IPS-15b (cell line): ENCODE data around the gene PHACTR2.
A peak's percentile ranks its signal among the peaks of the same experiment; 100 is the strongest.
"Not testable (repeated sequence)": the region's sequence is repeated elsewhere in the genome, so short reads cannot be mapped to it uniquely, and the experiment has no call there.

ENCODE experiments used
- H3K27me3 ChIP-seq: one replicate; pipeline ENCODE4 v1.6.1; 2013; ENCODE audit warnings: low read length; ENCODE audit not compliant: control insufficient read depth, insufficient read depth
- H3K36me3 ChIP-seq: one replicate; pipeline ENCODE4 v1.6.1; 2013; ENCODE audit warnings: low read length; ENCODE audit not compliant: control insufficient read depth, insufficient read depth
- H3K4me1 ChIP-seq: one replicate; pipeline ENCODE4 v1.6.1; 2013; ENCODE audit warnings: mild to moderate bottlenecking, low read length; ENCODE audit not compliant: control insufficient read depth, insufficient read depth
- H3K4me3 ChIP-seq: one replicate; pipeline ENCODE4 v1.5.1; 2013; ENCODE audit warnings: low read depth, low read length
- H3K9ac ChIP-seq: one replicate; pipeline ENCODE4 v1.6.1; 2013; ENCODE audit warnings: low read depth, mild to moderate bottlenecking, low read length
- H3K9me3 ChIP-seq: one replicate; pipeline ENCODE4 v1.6.1; 2013; ENCODE audit warnings: mild to moderate bottlenecking, low read length; ENCODE audit not compliant: control insufficient read depth, insufficient read depth

The PHACTR2 gene

DNA sequence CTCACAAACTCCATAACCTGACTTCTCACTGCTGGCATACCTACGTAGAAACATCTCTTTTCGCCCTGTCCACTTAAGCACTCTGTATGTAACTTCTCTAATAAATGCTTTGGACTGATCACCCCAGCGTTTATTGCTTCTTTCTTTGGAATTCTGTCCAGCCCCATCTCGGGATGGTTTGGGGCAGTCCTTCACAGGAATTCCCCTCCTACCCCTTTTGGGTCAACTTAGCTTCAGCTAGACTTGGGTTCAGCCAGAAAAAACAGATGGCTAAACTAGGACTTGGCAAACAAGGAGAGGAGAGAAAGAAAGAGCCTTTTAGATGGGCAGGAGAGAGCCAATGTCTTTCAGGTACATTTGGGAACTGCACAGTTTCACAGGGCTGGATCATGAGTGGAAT, 161.4 kb downstream of the PHACTR2 start:
- H3K9me3 ChIP-seq, result no peaks in the 10 kb centered on the region
- H3K4me1 ChIP-seq, result peaks cover 3% of the 10 kb centered on the region
- H3K4me3 ChIP-seq, result no peak overlapping the region
- H3K36me3 ChIP-seq, result peaks cover 2% of the 10 kb centered on the region
- no peaks in the 10 kb centered on the region for H3K27me3 ChIP-seq
- H3K9ac ChIP-seq, result no peak overlapping the region

- Histone ChIP-seq H3K9ac (no peak overlapping the region), H3K4me1 (peaks cover 3% of the 10 kb centered on the region), H3K9me3 (no peaks in the 10 kb centered on the region), H3K36me3 (peaks cover 12% of the 10 kb centered on the region), H3K27me3 (no peaks in the 10 kb centered on the region), H3K4me3 (no peak overlapping the region)
These were observed 163.0 kb downstream of the PHACTR2 start for GRCh38 chr6:143840595-143841265.

GRCh38 chr6:143842461-143842901, 164.7 kb downstream of the PHACTR2 start:
- H3K36me3 ChIP-seq, result peaks cover 26% of the 10 kb centered on the region
- no peaks in the 10 kb centered on the region for H3K27me3 ChIP-seq
- no peaks in the 10 kb centered on the region for H3K9me3 ChIP-seq
- H3K4me3 ChIP-seq, result peak overlapping the region; percentile 81
- peaks cover 3% of the 10 kb centered on the region for H3K4me1 ChIP-seq
- H3K9ac ChIP-seq, result peak overlapping the region; percentile 79

GRCh38 chr6:143842902-143843676, 165.3 kb downstream of the PHACTR2 start, which contains the start of gene LTV1:
Gene LTV1 (plus strand): TSS chr6:143843338. CDS start chr6:143843478, 140 bp downstream.
- Histone ChIP-seq H3K27me3 (no peaks in the 10 kb centered on the region), H3K4me1 (peaks cover 3% of the 10 kb centered on the region), H3K4me3 (peak within 1 kb of the TSS; percentile 81), H3K9me3 (no peaks in the 10 kb centered on the region), H3K36me3 (peaks cover 26% of the 10 kb centered on the region), H3K9ac (peak within 1 kb of the TSS; percentile 80)

GRCh38 chr6:143843677-143843999, 165.9 kb downstream of the PHACTR2 start:
- H3K4me3 ChIP-seq, result peak overlapping the region; percentile 81
- H3K9ac ChIP-seq, result peak overlapping the region; percentile 80
- peaks cover 3% of the 10 kb centered on the region for H3K4me1 ChIP-seq
- no peaks in the 10 kb centered on the region for H3K27me3 ChIP-seq
- peaks cover 31% of the 10 kb centered on the region for H3K36me3 ChIP-seq
- H3K9me3 ChIP-seq, result no peaks in the 10 kb centered on the region

- H3K36me3 ChIP-seq, result peaks cover 32% of the 10 kb centered on the region
- H3K9me3 ChIP-seq, result no peaks in the 10 kb centered on the region
- H3K27me3 ChIP-seq, result no peaks in the 10 kb centered on the region
- peak overlapping the region; percentile 81 for H3K4me3 ChIP-seq
- peaks cover 3% of the 10 kb centered on the region for H3K4me1 ChIP-seq
- H3K9ac ChIP-seq, result peak overlapping the region; percentile 80
These were observed 166.2 kb downstream of the PHACTR2 start for GRCh38 chr6:143844006-143844405.

DNA sequence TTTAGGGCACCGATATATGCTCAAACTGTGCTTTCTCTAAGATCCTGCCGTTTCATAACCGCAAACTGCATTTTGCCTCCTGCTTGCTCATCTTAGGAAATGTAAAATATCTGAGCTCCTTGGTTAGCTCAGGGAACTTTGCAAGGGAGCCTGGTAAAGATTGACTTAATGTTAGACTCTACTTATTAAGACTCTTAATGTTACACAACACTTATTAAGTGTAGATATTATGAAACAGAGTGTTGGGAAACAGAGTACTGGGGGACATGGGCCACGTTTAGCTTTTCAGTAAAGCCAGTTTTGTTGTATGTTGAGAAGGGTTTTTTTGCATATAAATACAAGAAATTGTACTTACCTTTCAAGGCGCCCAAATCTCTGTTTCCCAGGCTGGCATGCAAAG, 167.3 kb downstream of the PHACTR2 start:
- Histone ChIP-seq H3K9ac (no peak overlapping the region), H3K4me3 (no peak overlapping the region), H3K36me3 (peaks cover 32% of the 10 kb centered on the region)

GRCh38 chr6:143851706-143852105, 173.9 kb downstream of the PHACTR2 start:
- H3K9ac ChIP-seq, H3K4me1 ChIP-seq, H3K27me3 ChIP-seq, H3K9me3 ChIP-seq, H3K4me3 ChIP-seq: not testable (repeated sequence)
- peaks cover 18% of the 10 kb centered on the region for H3K36me3 ChIP-seq

More for the DNA sequence above, 167.3 kb downstream of the PHACTR2 start:
- Histone ChIP-seq H3K27me3 (no peaks in the 10 kb centered on the region), H3K9me3 (no peaks in the 10 kb centered on the region), H3K4me1 (peaks cover 3% of the 10 kb centered on the region)

GRCh38 chr6:143855057-143855456, 177.3 kb downstream of the PHACTR2 start:
- not testable (repeated sequence) for H3K4me3 ChIP-seq, H3K4me1 ChIP-seq, H3K27me3 ChIP-seq, H3K9me3 ChIP-seq, H3K9ac ChIP-seq
- peaks cover 20% of the 10 kb centered on the region for H3K36me3 ChIP-seq

DNA sequence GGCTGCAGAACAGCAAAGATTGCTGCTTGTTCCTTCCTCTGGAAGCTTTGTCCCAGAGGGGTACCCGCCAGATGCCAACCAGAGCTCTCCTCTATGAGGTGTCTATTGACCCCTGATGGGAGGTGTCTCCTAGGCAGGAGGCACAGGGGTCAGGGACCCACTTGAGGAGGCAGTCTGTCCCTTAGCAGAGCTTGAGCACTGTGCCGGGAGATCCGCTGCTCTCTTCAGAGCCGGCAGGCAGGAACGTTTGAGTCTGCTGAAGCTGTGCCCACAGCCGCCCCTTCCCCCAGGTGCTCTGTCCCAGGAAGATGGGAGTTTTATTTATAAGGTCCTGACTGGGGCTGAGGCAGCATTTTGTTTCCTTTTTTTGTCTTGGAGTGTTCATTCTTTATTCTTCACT, 179.0 kb downstream of the PHACTR2 start:
- not testable (repeated sequence) for H3K4me1 ChIP-seq, H3K4me3 ChIP-seq, H3K27me3 ChIP-seq, H3K9ac ChIP-seq, H3K9me3 ChIP-seq
- peaks cover 18% of the 10 kb centered on the region for H3K36me3 ChIP-seq

DNA sequence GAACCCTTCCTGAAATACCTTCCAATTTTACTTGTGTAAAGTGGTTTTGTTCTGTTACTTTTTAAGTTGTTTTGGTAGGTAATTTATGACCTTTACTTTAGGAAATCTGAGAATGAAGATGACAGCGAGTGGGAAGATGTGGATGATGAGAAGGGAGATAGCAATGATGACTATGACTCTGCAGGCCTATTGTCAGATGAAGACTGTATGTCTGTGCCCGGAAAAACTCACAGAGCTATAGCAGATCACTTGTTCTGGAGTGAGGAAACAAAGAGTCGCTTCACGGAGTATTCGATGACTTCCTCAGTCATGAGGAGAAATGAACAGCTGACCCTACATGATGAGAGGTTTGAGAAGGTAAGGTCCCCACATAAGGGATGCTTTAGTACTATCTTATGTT, 179.9 kb downstream of the PHACTR2 start:
- Histone ChIP-seq H3K36me3 (peaks cover 18% of the 10 kb centered on the region), H3K4me3 (no peak overlapping the region), H3K9ac (no peak overlapping the region), H3K9me3 (no peaks in the 10 kb centered on the region), H3K27me3 (no peaks in the 10 kb centered on the region), H3K4me1 (peaks cover 8% of the 10 kb centered on the region)
